ENCODE data around the gene NINL.

Gene NINL

GRCh38 chr20:25497586-25498279, 87.6 kb downstream of the NINL start:
- Mint-ChIP-seq H3K27ac (no peak overlapping the region), H3K27me3 (no peaks in the 10 kb centered on the region), H3K4me3 (no peak overlapping the region), H3K9me3 (no peaks in the 10 kb centered on the region), H3K4me1 (ENCODE audit: low read depth) (no peaks in the 10 kb centered on the region), H3K36me3 (ENCODE audit: low read depth) (no peaks in the 10 kb centered on the region)

- Mint-ChIP-seq H3K4me1 (ENCODE audit: low read depth) (no peaks in the 10 kb centered on the region), H3K36me3 (ENCODE audit: low read depth) (no peaks in the 10 kb centered on the region), H3K9me3 (no peaks in the 10 kb centered on the region), H3K27ac (no peak overlapping the region), H3K27me3 (no peaks in the 10 kb centered on the region), H3K4me3 (no peak overlapping the region)
Observed at GRCh38 chr20:25496968-25497401, 88.3 kb downstream of the NINL start.

- H3K27me3 Mint-ChIP-seq, result no peaks in the 10 kb centered on the region
- H3K27ac Mint-ChIP-seq, result no peak overlapping the region
- no peaks in the 10 kb centered on the region for H3K9me3 Mint-ChIP-seq
- H3K4me1 Mint-ChIP-seq (ENCODE audit: low read depth), result no peaks in the 10 kb centered on the region
- H3K36me3 Mint-ChIP-seq (ENCODE audit: low read depth), result no peaks in the 10 kb centered on the region
- no peak overlapping the region for H3K4me3 Mint-ChIP-seq
Observed at GRCh38 chr20:25496165-25496967, 89.0 kb downstream of the NINL start.

- H3K9me3 Mint-ChIP-seq, result no peaks in the 10 kb centered on the region
Observed at GRCh38 chr20:25495189-25495824, 90.0 kb downstream of the NINL start.

GRCh38 chr20:25494506-25495188, 90.7 kb downstream of the NINL start:
- no peaks in the 10 kb centered on the region for H3K9me3 Mint-ChIP-seq
- H3K4me1 Mint-ChIP-seq (ENCODE audit: low read depth), result no peaks in the 10 kb centered on the region
- H3K4me3 Mint-ChIP-seq, result no peak overlapping the region
- H3K36me3 Mint-ChIP-seq (ENCODE audit: low read depth), result no peaks in the 10 kb centered on the region
- no peak overlapping the region for H3K27ac Mint-ChIP-seq
- no peaks in the 10 kb centered on the region for H3K27me3 Mint-ChIP-seq

More at GRCh38 chr20:25495189-25495824, 90.0 kb downstream of the NINL start:
- Mint-ChIP-seq H3K4me3 (no peak overlapping the region), H3K27ac (no peak overlapping the region), H3K36me3 (ENCODE audit: low read depth) (no peaks in the 10 kb centered on the region), H3K27me3 (no peaks in the 10 kb centered on the region), H3K4me1 (ENCODE audit: low read depth) (no peaks in the 10 kb centered on the region)

GRCh38 chr20:25493748-25494505, 91.4 kb downstream of the NINL start:
- Mint-ChIP-seq H3K9me3 (no peaks in the 10 kb centered on the region), H3K4me1 (ENCODE audit: low read depth) (no peaks in the 10 kb centered on the region), H3K4me3 (no peak overlapping the region), H3K27me3 (no peaks in the 10 kb centered on the region), H3K36me3 (ENCODE audit: low read depth) (no peaks in the 10 kb centered on the region), H3K27ac (no peak overlapping the region)

- Mint-ChIP-seq H3K9me3 (no peaks in the 10 kb centered on the region), H3K27ac (no peak overlapping the region), H3K36me3 (ENCODE audit: low read depth) (no peaks in the 10 kb centered on the region), H3K4me3 (no peak overlapping the region), H3K4me1 (ENCODE audit: low read depth) (no peaks in the 10 kb centered on the region), H3K27me3 (no peaks in the 10 kb centered on the region)
Observed at GRCh38 chr20:25493137-25493536, 92.2 kb downstream of the NINL start.

GRCh38 chr20:25491446-25492038, 93.8 kb downstream of the NINL start:
- Mint-ChIP-seq H3K4me3 (no peak overlapping the region), H3K36me3 (ENCODE audit: low read depth) (no peaks in the 10 kb centered on the region), H3K4me1 (ENCODE audit: low read depth) (peaks cover 4% of the 10 kb centered on the region), H3K27ac (no peak overlapping the region), H3K9me3 (no peaks in the 10 kb centered on the region), H3K27me3 (no peaks in the 10 kb centered on the region)

GRCh38 chr20:25490656-25491445, 94.5 kb downstream of the NINL start:
- Mint-ChIP-seq H3K36me3 (ENCODE audit: low read depth) (no peaks in the 10 kb centered on the region), H3K27me3 (no peaks in the 10 kb centered on the region), H3K4me1 (ENCODE audit: low read depth) (peaks cover 11% of the 10 kb centered on the region), H3K9me3 (no peaks in the 10 kb centered on the region), H3K4me3 (no peak overlapping the region), H3K27ac (no peak overlapping the region)

GRCh38 chr20:25489221-25489871, 96.0 kb downstream of the NINL start:
- H3K27me3 Mint-ChIP-seq, result no peaks in the 10 kb centered on the region
- H3K4me1 Mint-ChIP-seq (ENCODE audit: low read depth), result peaks cover 24% of the 10 kb centered on the region
- H3K36me3 Mint-ChIP-seq (ENCODE audit: low read depth), result no peaks in the 10 kb centered on the region
- no peaks in the 10 kb centered on the region for H3K9me3 Mint-ChIP-seq
- no peak overlapping the region for H3K4me3 Mint-ChIP-seq
- H3K27ac Mint-ChIP-seq, result no peak overlapping the region

GRCh38 chr20:25487975-25488374, 97.4 kb downstream of the NINL start:
- Mint-ChIP-seq H3K9me3 (no peaks in the 10 kb centered on the region), H3K4me1 (ENCODE audit: low read depth) (peaks cover 29% of the 10 kb centered on the region), H3K27ac (no peak overlapping the region), H3K36me3 (ENCODE audit: low read depth) (no peaks in the 10 kb centered on the region), H3K4me3 (no peak overlapping the region), H3K27me3 (no peaks in the 10 kb centered on the region)

GRCh38 chr20:25487306-25487705, 98.0 kb downstream of the NINL start:
- Mint-ChIP-seq H3K4me3 (no peak overlapping the region), H3K27ac (no peak overlapping the region), H3K4me1 (ENCODE audit: low read depth) (peaks cover 29% of the 10 kb centered on the region), H3K27me3 (no peaks in the 10 kb centered on the region), H3K36me3 (ENCODE audit: low read depth) (no peaks in the 10 kb centered on the region), H3K9me3 (no peaks in the 10 kb centered on the region)

- no peak overlapping the region for H3K4me3 Mint-ChIP-seq
- H3K9me3 Mint-ChIP-seq, result no peaks in the 10 kb centered on the region
- no peaks in the 10 kb centered on the region for H3K27me3 Mint-ChIP-seq
- no peak overlapping the region for H3K27ac Mint-ChIP-seq
- no peaks in the 10 kb centered on the region for H3K36me3 Mint-ChIP-seq (ENCODE audit: low read depth)
- peaks cover 29% of the 10 kb centered on the region for H3K4me1 Mint-ChIP-seq (ENCODE audit: low read depth)
Observed at GRCh38 chr20:25486377-25486776, 99.0 kb downstream of the NINL start.

All from stimulated activated naive CD8-positive, alpha-beta T cell treated with anti-CD3 and anti-CD28 coated beads, Interleukin-15, Interleukin-2, amounts not matched to agents 100 ng/mL and 50 ng/mL, for 24 hours (primary cell).